A549 treated with GW870086 at 1 μM for 4 hours (cell line): ENCODE data around the gene IP6K3. TPM values are rescaled to one million over a fixed set of nuclear protein-coding genes. Genes with fewer than 3 reads are reported as not detected.

Source experiments
- total RNA-seq: library from RNA; stranded (reverse); fragments of 200-300 nt; extraction: Qiagen RNA extraction; gene quantifications from 5 replicates; pipeline ENCODE4 v1.2.3, GENCODE V29; 2022; ENCODE audit warnings: low read depth

IP6K3 gene, protein sequence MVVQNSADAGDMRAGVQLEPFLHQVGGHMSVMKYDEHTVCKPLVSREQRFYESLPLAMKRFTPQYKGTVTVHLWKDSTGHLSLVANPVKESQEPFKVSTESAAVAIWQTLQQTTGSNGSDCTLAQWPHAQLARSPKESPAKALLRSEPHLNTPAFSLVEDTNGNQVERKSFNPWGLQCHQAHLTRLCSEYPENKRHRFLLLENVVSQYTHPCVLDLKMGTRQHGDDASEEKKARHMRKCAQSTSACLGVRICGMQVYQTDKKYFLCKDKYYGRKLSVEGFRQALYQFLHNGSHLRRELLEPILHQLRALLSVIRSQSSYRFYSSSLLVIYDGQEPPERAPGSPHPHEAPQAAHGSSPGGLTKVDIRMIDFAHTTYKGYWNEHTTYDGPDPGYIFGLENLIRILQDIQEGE
- 0.40 to 0.80 TPM (median 0.46 TPM) in 5 replicates for total RNA-seq

DNA sequence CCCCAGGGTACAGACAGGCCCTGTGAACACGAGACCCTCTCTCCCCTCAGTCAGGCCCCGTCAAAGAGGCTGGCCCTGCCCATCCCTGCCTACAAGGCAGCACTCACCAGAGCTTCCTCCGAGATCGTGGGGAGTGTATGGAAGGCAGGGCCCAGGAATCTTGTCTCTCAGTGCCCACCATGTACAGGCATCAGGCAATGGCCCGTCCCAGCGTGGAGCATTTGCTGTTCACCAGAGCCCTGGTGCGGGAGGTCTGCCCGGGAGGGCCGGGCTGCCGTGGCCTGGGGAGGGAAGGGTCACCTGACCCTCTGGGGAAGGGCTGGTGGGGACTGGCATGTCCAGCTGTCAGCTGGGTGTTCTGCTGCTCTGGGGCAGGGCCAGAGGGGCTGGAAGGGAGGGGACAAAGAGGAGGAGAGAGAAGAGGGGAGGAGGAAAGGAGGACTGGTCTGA lies at the start of gene IP6K3:
Gene IP6K3 (minus strand): TSS at position 255 of the 450 bp plus-strand sequence. CDS start 11,429 bp downstream, outside the sequence.

DNA sequence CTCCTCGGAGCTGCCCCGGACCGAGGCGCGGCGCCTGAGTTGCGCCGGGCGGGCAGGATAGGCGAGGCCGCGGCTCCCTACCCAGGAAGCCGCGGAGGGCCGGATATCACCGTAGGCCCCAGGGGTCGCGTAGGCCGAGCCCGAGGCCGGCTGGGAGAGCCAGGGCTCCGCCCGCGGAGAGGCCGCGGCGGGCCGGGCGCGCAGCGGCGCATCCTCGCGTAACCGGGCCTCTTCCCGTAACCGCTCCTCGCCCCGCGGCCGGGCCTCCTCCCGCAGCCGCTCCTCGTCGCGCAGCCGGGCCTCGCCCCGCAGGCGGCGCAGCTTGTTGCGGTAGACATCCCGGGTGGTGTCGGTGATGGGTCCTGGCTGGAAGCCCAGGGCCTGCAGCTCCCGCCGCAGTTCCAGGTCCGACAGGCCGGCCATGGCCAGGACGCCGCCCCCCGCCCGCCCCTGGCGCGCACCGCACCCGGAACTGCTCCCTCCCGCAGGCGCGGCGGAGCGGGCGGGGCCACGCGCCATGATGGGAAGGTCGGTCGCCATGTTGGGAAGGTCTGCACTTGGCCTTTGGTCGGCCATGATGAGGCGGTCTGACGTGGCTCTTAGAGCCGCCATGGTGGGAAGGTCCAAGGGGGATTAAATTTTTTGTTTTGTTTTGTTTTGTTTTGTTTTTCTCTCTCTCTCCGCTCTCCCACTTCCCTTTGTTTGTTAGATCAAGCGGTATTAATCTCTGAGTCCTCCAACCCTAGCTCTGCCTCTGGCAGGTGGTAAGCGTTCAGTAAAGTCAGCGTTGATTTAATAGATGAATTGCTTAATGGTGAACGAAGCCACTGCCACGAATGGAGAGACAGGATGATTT lies 42.2 kb upstream of the IP6K3 start, which contains the start of gene LEMD2:
Gene LEMD2 (minus strand): TSS at position 437 of the 856 bp plus-strand sequence. CDS start 14 bp downstream, at position 423.

DNA sequence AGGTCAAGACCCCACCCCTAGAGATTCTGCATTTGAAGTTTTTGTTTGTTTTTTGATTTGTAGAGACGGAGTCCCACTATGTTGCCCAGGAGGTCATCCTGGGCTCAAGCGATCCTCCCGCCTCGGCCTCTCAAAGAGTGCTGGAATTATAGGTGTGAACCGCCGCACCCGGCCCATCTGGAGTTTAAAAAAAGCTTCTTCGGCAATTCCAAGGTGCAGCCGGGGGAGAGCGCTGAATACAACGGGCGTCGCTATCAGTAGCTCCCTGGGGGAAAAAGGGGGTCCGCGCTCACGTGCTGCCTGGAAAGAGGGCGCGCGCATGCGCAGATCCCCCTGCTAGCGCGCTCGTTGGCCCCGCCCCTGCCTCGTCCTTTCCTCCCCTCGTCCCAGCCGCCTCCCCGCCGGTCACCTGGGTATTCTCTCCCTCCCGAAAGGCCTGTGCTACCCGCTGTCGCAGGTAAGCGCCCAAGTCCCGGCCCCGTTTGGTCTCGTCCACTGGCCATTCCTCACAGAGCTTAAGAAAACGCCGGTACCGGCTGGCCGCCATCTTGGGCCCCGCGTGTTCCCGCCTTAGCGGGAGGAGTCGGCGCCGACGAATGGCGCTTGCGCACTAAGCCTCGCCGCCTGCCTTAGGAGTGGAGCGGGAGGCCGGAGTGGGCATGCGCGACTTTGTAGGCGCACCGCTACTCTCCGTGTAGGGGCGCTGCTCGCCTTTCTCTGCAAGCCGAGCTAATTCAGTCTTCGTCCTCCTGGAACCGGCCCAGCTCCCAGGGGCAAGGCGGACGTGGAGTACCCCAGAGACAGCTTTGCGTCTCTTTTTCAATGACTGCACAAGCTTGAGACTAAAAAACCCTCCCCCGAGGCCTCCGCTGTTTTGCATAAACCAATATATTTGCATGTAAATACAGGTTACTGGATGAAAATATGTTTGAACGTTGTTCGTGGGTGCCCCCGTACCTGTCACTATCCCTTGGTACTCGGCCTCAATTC lies 35.3 kb downstream of the IP6K3 start, which contains the start of gene UQCC2:
Gene UQCC2 (minus strand): TSS at position 561 of the 990 bp plus-strand sequence. CDS start 14 bp downstream, at position 547.

Other genes with a start within 250 kb of the IP6K3 start
- 36.4 to 43.8 TPM (median 41.0 TPM) in 5 replicates for gene BAK1, start 166.6 kb downstream of the IP6K3 start, total RNA-seq
- 33.8 to 49.1 TPM (median 43.2 TPM) in 5 replicates for gene ITPR3, start 125.6 kb downstream of the IP6K3 start, total RNA-seq
- gene UQCC2, start 35.2 kb downstream of the IP6K3 start, total RNA-seq, result 79.7 to 122 TPM (median 102 TPM) in 5 replicates
- 35.5 to 43.8 TPM (median 41.6 TPM) in 5 replicates for gene LEMD2, start 42.2 kb upstream of the IP6K3 start, total RNA-seq
- gene MLN, start 57.1 kb upstream of the IP6K3 start, total RNA-seq, result not detected in 5 replicates